Mucosa of descending colon (tissue), 3 donors: ENCODE results near the gene NRG2. TPM values are rescaled to one million over a fixed set of nuclear protein-coding genes. Genes with fewer than 3 reads are reported as not detected.

Experiments used
- ATAC-seq: fragments of 200-7000 bp; cut with Tn5 transposase; one replicate; pipeline ENCODE4 v1.9.1; 2020; ENCODE audit warnings: mild to moderate bottlenecking, moderate library complexity
- DNase-seq, 3 donors: peaks; one replicate each; pipeline ENCODE4 v3.0.0-alpha.2; 2020
- H3K36me3 ChIP-seq: fragments of 200-600 bp; one replicate; pipeline ENCODE4 v1.8.0; 2021; ENCODE audit warnings: low read depth, mild to moderate bottlenecking
- H3K4me1 ChIP-seq: fragments of 200-600 bp; one replicate; pipeline ENCODE4 v1.8.0; 2021; ENCODE audit warnings: low read depth, mild to moderate bottlenecking
- H3K4me3 ChIP-seq: fragments of 200-600 bp; one replicate; pipeline ENCODE4 v1.8.0; 2021; ENCODE audit warnings: mild to moderate bottlenecking
- H3K9me3 ChIP-seq: fragments of 200-600 bp; one replicate; pipeline ENCODE4 v1.8.0; 2021; ENCODE audit warnings: mild to moderate bottlenecking
- intact Hi-C, 2 donors: fragments of 100-400 bp; cut with DNase I in 1 of 2; cut with micrococcal nuclease in 1 of 2; formaldehyde crosslinking; loops; one replicate each; pipeline versions ENCODE4 v1.11.0 to v1.11.1; 2022; cut with DNase I, micrococcal nuclease
- total RNA-seq, 3 donors: library from RNA; stranded (reverse); fragmentation: NEBNext Ultra II Directional in 2 of 3; extraction: Animal tissue kit (Norgen Biotek cat#: 25700) in 2 of 3; gene quantifications; one replicate each; pipeline versions ENCODE4 v1.2.1 to v1.2.4, GENCODE V29; 2021 to 2023
- TF ChIP-seq, protein P1 (sequence below): fragments of 200-600 bp; IDR thresholded peaks from one replicate; pipeline ENCODE4 v1.8.0; 2022; ENCODE audit warnings: antibody characterized with exemption, mild to moderate bottlenecking
- donor health status: DM: no; HTN: no; CAD: no; lungs with moderate emphysema.
- donor health status: DM: no; HTN: no; CAD: no.
- donor health status: DM: no; HTN: yes; CAD: no.

The NRG2 gene
- total RNA-seq, 3 donors from 2014 or later, result 0.52 to 7.3 (median 0.89) TPM

DNA sequence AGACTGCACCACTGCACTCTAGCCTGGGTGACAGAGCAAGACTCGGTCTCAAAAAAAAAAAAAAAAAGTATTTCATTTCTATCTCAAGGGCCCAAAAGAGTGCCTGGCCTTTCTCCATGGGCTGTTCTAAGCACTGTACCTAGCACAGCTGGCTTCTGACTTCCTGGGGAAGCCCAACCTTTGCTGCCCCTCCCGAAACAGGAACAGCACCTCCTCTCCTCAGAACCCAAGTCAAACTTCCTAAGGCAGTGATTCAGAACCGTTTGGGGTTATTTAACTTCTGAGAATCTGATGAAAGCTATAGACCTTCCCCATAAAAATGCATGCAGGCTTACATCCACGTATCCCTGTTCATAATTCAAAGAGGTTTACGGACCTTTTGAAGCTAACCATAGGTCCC, 57.8 kb downstream of the NRG2 start:
- TF ChIP-seq, protein P1, sequence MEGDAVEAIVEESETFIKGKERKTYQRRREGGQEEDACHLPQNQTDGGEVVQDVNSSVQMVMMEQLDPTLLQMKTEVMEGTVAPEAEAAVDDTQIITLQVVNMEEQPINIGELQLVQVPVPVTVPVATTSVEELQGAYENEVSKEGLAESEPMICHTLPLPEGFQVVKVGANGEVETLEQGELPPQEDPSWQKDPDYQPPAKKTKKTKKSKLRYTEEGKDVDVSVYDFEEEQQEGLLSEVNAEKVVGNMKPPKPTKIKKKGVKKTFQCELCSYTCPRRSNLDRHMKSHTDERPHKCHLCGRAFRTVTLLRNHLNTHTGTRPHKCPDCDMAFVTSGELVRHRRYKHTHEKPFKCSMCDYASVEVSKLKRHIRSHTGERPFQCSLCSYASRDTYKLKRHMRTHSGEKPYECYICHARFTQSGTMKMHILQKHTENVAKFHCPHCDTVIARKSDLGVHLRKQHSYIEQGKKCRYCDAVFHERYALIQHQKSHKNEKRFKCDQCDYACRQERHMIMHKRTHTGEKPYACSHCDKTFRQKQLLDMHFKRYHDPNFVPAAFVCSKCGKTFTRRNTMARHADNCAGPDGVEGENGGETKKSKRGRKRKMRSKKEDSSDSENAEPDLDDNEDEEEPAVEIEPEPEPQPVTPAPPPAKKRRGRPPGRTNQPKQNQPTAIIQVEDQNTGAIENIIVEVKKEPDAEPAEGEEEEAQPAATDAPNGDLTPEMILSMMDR, result no peak
- ATAC-seq, result no peak

DNA sequence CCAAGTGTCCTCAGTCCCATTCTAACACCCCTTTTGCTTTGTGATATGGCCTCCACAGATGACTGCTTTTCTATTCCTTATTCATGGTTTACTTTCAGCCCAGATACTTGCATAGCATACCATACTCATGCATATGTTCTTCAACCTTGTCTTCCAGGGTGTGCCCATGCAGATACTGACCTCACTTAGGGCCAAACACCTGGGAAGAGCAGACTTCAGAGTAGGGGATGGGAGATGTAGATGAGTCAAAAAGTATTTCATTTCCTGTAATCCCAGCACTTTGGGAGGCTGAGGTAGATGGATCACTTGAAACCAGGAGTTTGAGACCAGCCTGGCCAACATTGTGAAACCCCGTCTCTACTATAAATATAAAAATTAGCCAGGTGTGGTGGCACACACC, 58.3 kb downstream of the NRG2 start:
- H3K4me3 ChIP-seq, result no peak overlapping the region
- intact Hi-C loops, result no loop called here
- H3K36me3 ChIP-seq, result no peaks in the 10 kb centered on the region
- H3K4me1 ChIP-seq, result no peaks in the 10 kb centered on the region
- H3K9me3 ChIP-seq, result no peaks in the 10 kb centered on the region
- ATAC-seq, result no peak
- TF ChIP-seq, protein P1, result no peak
- DNase-seq, result no peak

More for the DNA sequence above, 57.8 kb downstream of the NRG2 start:
- H3K4me1 ChIP-seq, result no peaks in the 10 kb centered on the region
- no peaks in the 10 kb centered on the region for H3K36me3 ChIP-seq
- H3K9me3 ChIP-seq, result no peaks in the 10 kb centered on the region
- intact Hi-C loops, result no loop called here
- DNase-seq, result no peak
- no peak overlapping the region for H3K4me3 ChIP-seq

GRCh38 chr5:139982975-139983240, 60.2 kb downstream of the NRG2 start:
- Histone ChIP-seq H3K4me1 (no peaks in the 10 kb centered on the region), H3K36me3 (no peaks in the 10 kb centered on the region), H3K9me3 (no peaks in the 10 kb centered on the region), H3K4me3 (no peak overlapping the region)
- intact Hi-C loops, result no loop called here
- DNase-seq (no peak), ATAC-seq (no peak)
- TF ChIP-seq, protein P1, result no peak

- Histone ChIP-seq H3K4me3 (no peak overlapping the region), H3K9me3 (no peaks in the 10 kb centered on the region), H3K36me3 (no peaks in the 10 kb centered on the region), H3K4me1 (no peaks in the 10 kb centered on the region)
- intact Hi-C loops, result no loop called here
- TF ChIP-seq, protein P1, result no peak
- ATAC-seq (no peak), DNase-seq (peak in 1 of 3 donors; percentile 13)
Observed at GRCh38 chr5:139982157-139982974, 60.7 kb downstream of the NRG2 start.

- intact Hi-C loops, result no loop called here
Observed at GRCh38 chr5:139980765-139981164, 62.3 kb downstream of the NRG2 start.

More at GRCh38 chr5:139980765-139981164, 62.3 kb downstream of the NRG2 start:
- ATAC-seq, result no peak
- Histone ChIP-seq H3K36me3 (no peaks in the 10 kb centered on the region), H3K4me1 (no peaks in the 10 kb centered on the region), H3K4me3 (no peak overlapping the region), H3K9me3 (no peaks in the 10 kb centered on the region)
- DNase-seq, result no peak
- TF ChIP-seq, protein P1, result no peak
